B cell (primary cell): Measurements from ENCODE around the gene WNT9B. TPM values are rescaled to one million over a fixed set of nuclear protein-coding genes. Genes with fewer than 3 reads are reported as not detected.

Source experiments
- ATAC-seq: fragments of 200-7000 bp; cut with Tn5 transposase; one replicate; pipeline ENCODE4 v1.10.0; 2021; ENCODE audit warnings: low read depth, mild to moderate bottlenecking, moderate number of reproducible peaks, moderate library complexity
- CTCF ChIA-PET: fragments of 350-600 bp; sonication (Branson Sonifier 250); formaldehyde crosslinking; loops from one replicate; lab custom pipeline; 2021; ENCODE audit warnings: antibody characterized with exemption, inconsistent platforms; lab: Charles Lee
- POLR2A ChIA-PET: fragments of 350-600 bp; sonication (Branson Sonifier 250); formaldehyde crosslinking; loops from one replicate; lab custom pipeline; 2021; ENCODE audit warnings: antibody characterized with exemption; lab: Charles Lee
- DNase-seq: peaks from one replicate; pipeline ENCODE4 v3.0.0; 2013
- H2AFZ ChIP-seq: 2 replicates; pipeline ENCODE4 v1.6.1; 2012; ENCODE audit warnings: mild to moderate bottlenecking, low read depth, low read length; ENCODE audit not compliant: insufficient read depth, poor library complexity, severe bottlenecking
- H3K27ac ChIP-seq, 2 donors: 1 replicate in 1 of 2; 2 replicates in 1 of 2; pipeline ENCODE4 v1.5.1; 2012 to 2013; ENCODE audit warnings: low read length in 2 of 2, mild to moderate bottlenecking in 2 of 2, moderate library complexity in 1 of 2
- H3K27me3 ChIP-seq, 4 experiments: fragments of 200-600 bp in 1 of 4; sonication (generic) in 1 of 4; replicated peaks in 1 of 4; 1 replicate in 2 of 4; 2 replicates in 2 of 4; pipeline versions ENCODE4 v1.6.1 to v1.7.0; 2013 to 2016; ENCODE audit warnings: low read length in 3 of 4, mild to moderate bottlenecking in 2 of 4, mixed read lengths in 1 of 4, moderate library complexity in 1 of 4; ENCODE audit not compliant: insufficient read depth in 4 of 4, control insufficient read depth in 3 of 4; ENCODE audit errors: control extremely low read depth in 1 of 4
- H3K36me3 ChIP-seq, 2 experiments: replicated peaks in 1 of 2; 1 replicate in 1 of 2; 2 replicates in 1 of 2; pipeline versions ENCODE4 v1.6.1 to v1.7.1; 2013; ENCODE audit warnings: low read length in 1 of 2; ENCODE audit not compliant: insufficient read depth in 2 of 2, control insufficient read depth in 1 of 2; ENCODE audit errors: control extremely low read depth in 1 of 2, extremely low read depth in 1 of 2
- H3K4me1 ChIP-seq, 2 donors: fragments of 200-600 bp in 1 of 2; sonication (generic) in 1 of 2; 1 replicate in 1 of 2; 2 replicates in 1 of 2; pipeline versions ENCODE4 v1.5.1 to v1.6.1; 2013 to 2017; ENCODE audit warnings: low read length in 2 of 2; ENCODE audit not compliant: control insufficient read depth in 2 of 2, insufficient read depth in 2 of 2
- H3K4me2 ChIP-seq: replicated peaks from 2 replicates; pipeline ENCODE3; 2012; ENCODE audit warnings: mild to moderate bottlenecking, low read depth, low read length; ENCODE audit not compliant: poor library complexity, severe bottlenecking
- H3K4me3 ChIP-seq, 5 experiments: fragments of 200-600 bp in 1 of 5; sonication (generic) in 1 of 5; 1 replicate in 3 of 5; 2 replicates in 2 of 5; pipeline versions ENCODE4 v1.5.1 to v1.7.0; 2011 to 2016; ENCODE audit warnings: low read length in 4 of 5, mild to moderate bottlenecking in 4 of 5, low read depth in 2 of 5, control low read depth in 1 of 5, moderate library complexity in 1 of 5; ENCODE audit not compliant: insufficient read depth in 1 of 5; ENCODE audit errors: control extremely low read depth in 1 of 5, extremely low read depth in 1 of 5
- H3K79me2 ChIP-seq: fragments of 200-600 bp; sonication (generic); one replicate; pipeline ENCODE4 v1.6.0; 2016; ENCODE audit warnings: low read length; ENCODE audit not compliant: control insufficient read depth, insufficient read depth
- H3K9ac ChIP-seq: fragments of 200-600 bp; sonication (generic); 2 replicates; pipeline ENCODE4 v1.6.1; 2017; ENCODE audit warnings: mild to moderate bottlenecking, low read length, moderate library complexity
- H3K9me3 ChIP-seq, 3 donors: one replicate each; pipeline versions ENCODE4 v1.6.1 to v1.7.1; 2013; ENCODE audit warnings: low read length in 2 of 3; ENCODE audit not compliant: control insufficient read depth in 2 of 3, insufficient read depth in 1 of 3; ENCODE audit errors: control extremely low read depth in 1 of 3
- H4K20me1 ChIP-seq: 2 replicates; pipeline ENCODE4 v1.6.0; 2012; ENCODE audit warnings: mild to moderate bottlenecking, low read length; ENCODE audit not compliant: insufficient read depth, control insufficient read depth, poor library complexity, severe bottlenecking
- H3K27ac Mint-ChIP-seq: one replicate; pipeline ENCODE4 v1.8.0; 2021; ENCODE audit warnings: mixed read lengths
- H3K27me3 Mint-ChIP-seq: one replicate; pipeline ENCODE4 v1.8.0; 2021; ENCODE audit warnings: mixed read lengths
- H3K4me1 Mint-ChIP-seq: one replicate; pipeline ENCODE4 v1.8.0; 2021; ENCODE audit warnings: mixed read lengths
- H3K4me3 Mint-ChIP-seq: one replicate; pipeline ENCODE4 v1.8.0; 2021; ENCODE audit warnings: mixed read lengths
- H3K9me3 Mint-ChIP-seq: one replicate; pipeline ENCODE4 v1.8.0; 2022; ENCODE audit warnings: mixed read lengths; ENCODE audit not compliant: insufficient read depth
- CTCF ChIP-seq: fragments of 200-600 bp; IDR thresholded peaks from one replicate; pipeline ENCODE4 v1.8.0; 2022; ENCODE audit warnings: antibody characterized with exemption, mild to moderate bottlenecking
- EZH2 ChIP-seq: IDR thresholded peaks from 2 replicates; pipeline ENCODE4 v1.6.1; 2012; ENCODE audit warnings: borderline replicate concordance, low read depth, mild to moderate bottlenecking, moderate library complexity, low read length; ENCODE audit not compliant: insufficient read depth, poor library complexity, severe bottlenecking
- WGBS: methylation state at CpG from one replicate; pipeline ENCODE4 v1.1.5; 2013; ENCODE audit warnings: missing lambda C conversion rate; ENCODE audit not compliant: insufficient coverage; 5-methylcytosine and 5-hydroxymethylcytosine counted together
- intact Hi-C: fragments of 100-400 bp; cut with micrococcal nuclease; formaldehyde crosslinking; loops from one replicate; pipeline ENCODE4 v1.10.0; 2022
- polyA plus RNA-seq: library from polyadenylated mRNA; depleted of rRNA; stranded (reverse); fragments of >200 nt; gene quantifications from 2 replicates; pipeline ENCODE4 v1.2.3, GENCODE V29; 2012
- total RNA-seq, 2 donors: library from RNA; stranded (reverse); fragments of 120-200 nt in 1 of 2; gene quantifications; 1 replicate in 1 of 2; 2 replicates in 1 of 2; pipeline versions ENCODE4 v1.2.3 to v1.2.4, GENCODE V29; 2013 to 2022

WNT9B gene
- total and polyA plus RNA-seq, 2 donors (not counting 1 experiment from before 2014, with no cell fraction given) = not detected

- peaks cover 2% of the 10 kb centered on the region for H3K9me3 Mint-ChIP-seq
Observed at GRCh38 chr17:46836500-46836899, 14.9 kb upstream of the WNT9B start.

GRCh38 chr17:46837521-46837920, 13.9 kb upstream of the WNT9B start:
- ChIA-PET POLR2A (no interaction called here), CTCF (no interaction called here)
- H2AFZ ChIP-seq = no peak overlapping the region
- Mint-ChIP-seq H3K27me3 (peaks cover 20% of the 10 kb centered on the region), H3K4me1 (peaks cover 7% of the 10 kb centered on the region), H3K9me3 (peaks cover 2% of the 10 kb centered on the region), H3K27ac (no peak overlapping the region), H3K4me3 (no peak overlapping the region)
- H3K27me3 ChIP-seq = peaks cover 0 to 22% (median 14%) of the 10 kb centered on the region in 4 experiments
- WGBS = 43% methylated on average over 1 of the region's 4 CpGs
- no peak overlapping the region for H3K9ac ChIP-seq
- H3K36me3 ChIP-seq = no peaks in the 10 kb centered on the region
- intact Hi-C loops = no loop called here
- peaks cover 0 to 18% (median 2%) of the 10 kb centered on the region in 3 donors for H3K9me3 ChIP-seq
- H3K4me2 ChIP-seq = no peak overlapping the region
- H4K20me1 ChIP-seq = no peaks in the 10 kb centered on the region
- no peak for TF ChIP-seq CTCF
- TF ChIP-seq EZH2 = no peak
- no peak for ATAC-seq
- no peaks in the 10 kb centered on the region for H3K79me2 ChIP-seq
- no peak for DNase-seq
- peaks cover 3 to 13% of the 10 kb centered on the region in 2 donors for H3K4me1 ChIP-seq
- H3K4me3 ChIP-seq = no peak overlapping the region
- no peak overlapping the region for H3K27ac ChIP-seq

More at GRCh38 chr17:46836500-46836899, 14.9 kb upstream of the WNT9B start:
- peaks cover 0 to 12% (median 9%) of the 10 kb centered on the region in 4 experiments for H3K27me3 ChIP-seq
- peaks cover under 1 to 7% of the 10 kb centered on the region in 2 donors for H3K4me1 ChIP-seq
- no peak overlapping the region for H3K27ac ChIP-seq
- H4K20me1 ChIP-seq = no peaks in the 10 kb centered on the region
- 95% methylated on average over 2 of the region's 2 CpGs for WGBS
- no peaks in the 10 kb centered on the region for H3K36me3 ChIP-seq
- H3K4me3 ChIP-seq = no peak overlapping the region
- ChIA-PET CTCF (interaction anchor here (1.0 to 1.2 kb wide), 3 partner anchors 13 to 1243 kb away, joined by 3 to 8 read pairs (median 3); no protein-coding TSS in a partner anchor), POLR2A (no interaction called here)
- Mint-ChIP-seq H3K27me3 (peaks cover 19% of the 10 kb centered on the region), H3K4me3 (no peak overlapping the region), H3K27ac (peak overlapping the region; percentile 6), H3K4me1 (peaks cover 7% of the 10 kb centered on the region)
- DNase-seq = no peak
- H2AFZ ChIP-seq = no peak overlapping the region
- TF ChIP-seq EZH2 (no peak), CTCF (no peak)
- no peaks in the 10 kb centered on the region for H3K79me2 ChIP-seq
- no peak for ATAC-seq
- intact Hi-C loops = no loop called here
- H3K9me3 ChIP-seq = peaks cover 0 to 10% (median 0%) of the 10 kb centered on the region in 3 donors
- no peak overlapping the region for H3K4me2 ChIP-seq
- no peak overlapping the region for H3K9ac ChIP-seq
